ENCODE data around the gene MMD.
"Not testable (repeated sequence)": the region's sequence is repeated elsewhere in the genome, so short reads cannot be mapped to it uniquely, and the experiment has no call there.

Gene MMD

GRCh38 chr17:55420067-55420775 is 1.4 kb downstream of the MMD start:
- peak; percentile 19 for DNase-seq

- DNase-seq = no peak
These were observed 3.0 kb downstream of the MMD start for GRCh38 chr17:55418369-55419268.

GRCh38 chr17:55417411-55418268 is 4.0 kb downstream of the MMD start:
- DNase-seq = no peak

- DNase-seq = no peak
These were observed 5.1 kb downstream of the MMD start for GRCh38 chr17:55416470-55417052.

GRCh38 chr17:55416000-55416399 is 5.6 kb downstream of the MMD start:
- DNase-seq = no peak

GRCh38 chr17:55414983-55415382 is 6.7 kb downstream of the MMD start:
- no peak for DNase-seq

- no peak for DNase-seq
These were observed 7.7 kb downstream of the MMD start for GRCh38 chr17:55413825-55414489.

- no peak for DNase-seq
These were observed 10.2 kb downstream of the MMD start for GRCh38 chr17:55411463-55411855.

- DNase-seq = no peak
These were observed 10.7 kb downstream of the MMD start for GRCh38 chr17:55410722-55411462.

GRCh38 chr17:55409030-55409800 is 12.4 kb downstream of the MMD start:
- DNase-seq = no peak

GRCh38 chr17:55407641-55408566 is 13.7 kb downstream of the MMD start:
- no peak for DNase-seq

GRCh38 chr17:55405600-55405999 is 16.0 kb downstream of the MMD start:
- DNase-seq = no peak

- DNase-seq = not testable (repeated sequence)
These were observed 17.4 kb downstream of the MMD start for GRCh38 chr17:55404197-55404596.

- no peak for DNase-seq
These were observed 19.3 kb downstream of the MMD start for GRCh38 chr17:55402374-55402773.

- no peak for DNase-seq
These were observed 22.9 kb downstream of the MMD start for GRCh38 chr17:55398689-55399088.

- no peak for DNase-seq
These were observed 25.7 kb downstream of the MMD start for GRCh38 chr17:55395803-55396505.

GRCh38 chr17:55394357-55395021 is 27.1 kb downstream of the MMD start:
- no peak for DNase-seq

- no peak for DNase-seq
These were observed 29.7 kb downstream of the MMD start for GRCh38 chr17:55391764-55392467.

Data from activated CD4-positive, alpha-beta T cell treated with anti-CD3 and anti-CD28 coated beads for 48 hours (primary cell).